DND-41 (cell line): ENCODE measurements around the gene AVPI1.

Experiments used
- ATAC-seq: fragments of 200-7000 bp; cut with Tn5 transposase; 3 replicates; pipeline ENCODE4 v1.9.1; 2021; ENCODE audit warnings: low read depth; ENCODE audit not compliant: insufficient read depth
- DNase-seq: peaks from one replicate; pipeline ENCODE4 v3.0.0-alpha.2; 2020
- H2AFZ ChIP-seq: 2 replicates; pipeline ENCODE4 v1.6.0; 2012; ENCODE audit warnings: low read depth, low read length
- H3K27ac ChIP-seq: 2 replicates; pipeline ENCODE4 v1.5.1; 2012; ENCODE audit warnings: low read length, inconsistent platforms
- H3K27me3 ChIP-seq: fragments of 200-600 bp; sonication (generic); 2 replicates; pipeline ENCODE4 v1.6.0; 2012; ENCODE audit warnings: low read length, mild to moderate bottlenecking, inconsistent platforms; ENCODE audit not compliant: insufficient read depth, poor library complexity
- H3K36me3 ChIP-seq: 2 replicates; pipeline ENCODE4 v1.5.1; 2012; ENCODE audit warnings: low read length, inconsistent platforms; ENCODE audit not compliant: insufficient read depth
- H3K4me1 ChIP-seq: 2 replicates; pipeline ENCODE4 v1.5.1; 2012; ENCODE audit warnings: mild to moderate bottlenecking, low read length; ENCODE audit not compliant: insufficient read depth
- H3K4me2 ChIP-seq: 2 replicates; pipeline ENCODE4 v1.6.0; 2012; ENCODE audit warnings: mild to moderate bottlenecking, moderate library complexity, low read length, inconsistent platforms; ENCODE audit not compliant: insufficient read depth
- H3K4me3 ChIP-seq, 2 experiments: fragments of 200-600 bp in 1 of 2; shearing (Covaris generic) in 1 of 2; 2 replicates each; pipeline ENCODE4 v1.5.1; 2012 to 2016; ENCODE audit warnings: inconsistent platforms in 2 of 2, low read length in 2 of 2, mild to moderate bottlenecking in 2 of 2, low read depth in 1 of 2, moderate library complexity in 1 of 2
- H3K79me2 ChIP-seq: 2 replicates; pipeline ENCODE4 v1.6.0; 2012; ENCODE audit warnings: low read length, inconsistent platforms; ENCODE audit not compliant: insufficient read depth
- H3K9ac ChIP-seq: 2 replicates; pipeline ENCODE4 v1.6.0; 2012; ENCODE audit warnings: low read depth, mild to moderate bottlenecking, inconsistent platforms, low read length, moderate library complexity
- H3K9me3 ChIP-seq: 2 replicates; pipeline ENCODE4 v1.5.1; 2012; ENCODE audit warnings: low read length, moderate library complexity, mild to moderate bottlenecking, inconsistent platforms; ENCODE audit not compliant: insufficient read depth, severe bottlenecking
- H4K20me1 ChIP-seq: 2 replicates; pipeline ENCODE4 v1.6.0; 2012; ENCODE audit warnings: low read length; ENCODE audit not compliant: insufficient read depth
- EZH2 ChIP-seq: IDR thresholded peaks from 3 replicates; pipeline ENCODE4 v1.6.1; 2012; ENCODE audit warnings: borderline replicate concordance, low read depth, mild to moderate bottlenecking, moderate library complexity, low read length, inconsistent platforms; ENCODE audit not compliant: severe bottlenecking
- TF ChIP-seq, protein P1 (sequence below): IDR thresholded peaks from 2 replicates; pipeline ENCODE4 v1.5.1; 2012; ENCODE audit warnings: borderline replicate concordance, low read length, moderate library complexity, mild to moderate bottlenecking; ENCODE audit not compliant: poor library complexity, severe bottlenecking; ENCODE audit errors: extremely low read depth

The AVPI1 gene

DNA sequence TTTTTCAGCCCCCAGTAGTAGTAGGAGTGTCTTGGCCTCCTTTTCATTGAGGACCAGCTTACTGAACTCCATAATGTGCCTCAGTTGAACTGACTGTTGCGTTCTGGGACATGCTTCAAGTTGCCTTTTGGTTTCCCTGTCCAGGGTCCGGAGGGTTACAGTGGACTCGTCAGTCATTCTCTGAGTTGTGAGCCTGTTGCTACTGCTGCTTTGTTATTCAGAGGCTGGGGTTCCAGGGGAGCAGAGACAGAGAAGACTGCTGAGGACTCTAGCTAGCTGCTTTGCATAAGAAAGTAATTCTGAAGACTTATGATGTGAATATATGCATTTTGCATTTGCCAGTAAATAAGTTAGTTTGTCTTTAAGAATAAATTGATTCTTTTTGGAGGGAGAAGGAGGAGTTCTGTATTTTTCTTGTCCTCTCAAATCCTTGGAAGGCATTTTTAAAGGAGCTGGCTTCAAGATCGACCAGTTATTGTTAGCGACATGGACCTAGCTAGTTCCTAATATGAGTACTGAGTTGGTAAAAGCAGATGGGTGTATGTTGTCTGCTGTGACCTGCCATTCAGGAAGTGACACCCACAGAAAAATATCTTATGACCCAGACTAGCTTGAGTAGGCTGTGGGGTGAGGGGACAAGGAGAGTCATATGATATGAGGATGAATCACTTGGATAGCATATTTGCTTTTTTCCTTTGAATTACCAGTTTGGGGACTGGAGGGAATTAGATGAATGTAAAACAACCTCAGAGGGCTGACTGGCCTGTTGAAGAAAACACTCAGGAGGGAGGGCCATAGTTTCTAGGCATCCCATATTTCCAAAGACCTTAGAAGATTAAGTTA lies 38.3 kb downstream of the AVPI1 start:
- Histone ChIP-seq H3K4me2 (no peak overlapping the region; the same call in 1 of the 2 replicates), H3K9ac (no peak overlapping the region), H3K36me3 (peaks cover 70% of the 10 kb centered on the region), H3K27ac (peak overlapping the region; percentile 49), H4K20me1 (peaks cover 21% of the 10 kb centered on the region; the same call in 1 of the 2 replicates), H2AFZ (no peak overlapping the region), H3K79me2 (peaks cover 38% of the 10 kb centered on the region), H3K27me3 (no peaks in the 10 kb centered on the region), H3K4me3 (no peak overlapping the region), H3K9me3 (no peaks in the 10 kb centered on the region), H3K4me1 (peaks cover 7% of the 10 kb centered on the region)
- DNase-seq (no peak), ATAC-seq (peak; percentile 55; the same call in 1 of the 3 replicates)
- TF ChIP-seq, protein P1, sequence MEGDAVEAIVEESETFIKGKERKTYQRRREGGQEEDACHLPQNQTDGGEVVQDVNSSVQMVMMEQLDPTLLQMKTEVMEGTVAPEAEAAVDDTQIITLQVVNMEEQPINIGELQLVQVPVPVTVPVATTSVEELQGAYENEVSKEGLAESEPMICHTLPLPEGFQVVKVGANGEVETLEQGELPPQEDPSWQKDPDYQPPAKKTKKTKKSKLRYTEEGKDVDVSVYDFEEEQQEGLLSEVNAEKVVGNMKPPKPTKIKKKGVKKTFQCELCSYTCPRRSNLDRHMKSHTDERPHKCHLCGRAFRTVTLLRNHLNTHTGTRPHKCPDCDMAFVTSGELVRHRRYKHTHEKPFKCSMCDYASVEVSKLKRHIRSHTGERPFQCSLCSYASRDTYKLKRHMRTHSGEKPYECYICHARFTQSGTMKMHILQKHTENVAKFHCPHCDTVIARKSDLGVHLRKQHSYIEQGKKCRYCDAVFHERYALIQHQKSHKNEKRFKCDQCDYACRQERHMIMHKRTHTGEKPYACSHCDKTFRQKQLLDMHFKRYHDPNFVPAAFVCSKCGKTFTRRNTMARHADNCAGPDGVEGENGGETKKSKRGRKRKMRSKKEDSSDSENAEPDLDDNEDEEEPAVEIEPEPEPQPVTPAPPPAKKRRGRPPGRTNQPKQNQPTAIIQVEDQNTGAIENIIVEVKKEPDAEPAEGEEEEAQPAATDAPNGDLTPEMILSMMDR, result no peak
- no peak for TF ChIP-seq EZH2

- Histone ChIP-seq H3K9me3 (no peaks in the 10 kb centered on the region), H3K36me3 (peaks cover 65% of the 10 kb centered on the region), H3K4me2 (no peak overlapping the region), H3K79me2 (peaks cover 50% of the 10 kb centered on the region), H3K27me3 (no peaks in the 10 kb centered on the region), H3K27ac (no peak overlapping the region), H3K4me1 (peaks cover 11% of the 10 kb centered on the region), H3K4me3 (no peak overlapping the region), H3K9ac (no peak overlapping the region), H4K20me1 (peaks cover 21% of the 10 kb centered on the region; the same call in 1 of the 2 replicates), H2AFZ (no peak overlapping the region)
- DNase-seq (no peak), ATAC-seq (no peak)
- TF ChIP-seq EZH2, result no peak
- TF ChIP-seq, protein P1, result no peak
Observed at GRCh38 chr10:97647556-97647955, 39.5 kb downstream of the AVPI1 start.

DNA sequence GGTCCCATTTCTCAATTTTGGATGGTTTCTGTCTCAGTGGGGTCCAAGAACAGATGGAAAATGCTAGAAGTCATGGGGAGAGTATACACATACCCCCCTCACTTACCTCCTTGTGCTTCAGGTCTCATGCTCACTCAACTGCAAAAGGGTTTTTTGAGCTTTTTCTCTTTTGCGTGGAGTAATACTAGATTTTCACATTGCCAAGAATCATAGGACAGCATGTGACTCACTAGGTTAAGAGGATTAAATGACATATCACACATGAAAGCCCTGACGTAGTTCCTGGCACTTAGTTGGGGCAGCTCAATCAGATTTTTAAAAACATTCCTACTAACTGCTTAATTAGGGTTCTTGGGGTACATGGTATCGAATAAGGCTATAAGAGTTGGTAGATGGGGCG lies 42.1 kb downstream of the AVPI1 start:
- peaks cover 20% of the 10 kb centered on the region; the same call in 1 of the 2 replicates for H4K20me1 ChIP-seq
- H3K36me3 ChIP-seq, result peaks cover 40% of the 10 kb centered on the region
- no peaks in the 10 kb centered on the region for H3K9me3 ChIP-seq
- no peaks in the 10 kb centered on the region for H3K27me3 ChIP-seq
- H3K79me2 ChIP-seq, result peaks cover 64% of the 10 kb centered on the region
- peaks cover 28% of the 10 kb centered on the region for H3K4me1 ChIP-seq
- ATAC-seq (no peak), DNase-seq (no peak)
- H3K27ac ChIP-seq, result no peak overlapping the region
- no peak overlapping the region for H3K9ac ChIP-seq
- H3K4me2 ChIP-seq, result no peak overlapping the region
- TF ChIP-seq EZH2, result no peak
- TF ChIP-seq, protein P1, result no peak
- H3K4me3 ChIP-seq, result no peak overlapping the region
- no peak overlapping the region for H2AFZ ChIP-seq
